ENCODE data around the gene SDR42E2. TPM values are rescaled to one million over a fixed set of nuclear protein-coding genes. Genes with fewer than 3 reads are reported as not detected.
A peak's percentile ranks its signal among the peaks of the same experiment; 100 is the strongest.

Gene SDR42E2
- total and polyA plus RNA-seq, 2 donors (not counting 1 experiment from before 2014, with no cell fraction given) = under 0.01 TPM; not detected in 1

- Histone ChIP-seq H4K20me1 (ENCODE audit: control insufficient read depth, extremely low read depth, insufficient read depth, low read length) (no peaks in the 10 kb centered on the region), H3K27ac (ENCODE audit: insufficient read depth, low read length) (no peak overlapping the region), H2AFZ (ENCODE audit: low read length) (no peak overlapping the region), H3K4me1 (ENCODE audit: control insufficient read depth, extremely low read depth, insufficient read depth, low read length) (no peaks in the 10 kb centered on the region), H3K4me3 (replicated peaks in 1 of 4; ENCODE audit: control extremely low read depth in 1 of 4, insufficient read depth in 1 of 4, low read depth in 3 of 4, low read length in 4 of 4) (no peak overlapping the region), H3K9ac (ENCODE audit: insufficient read depth, low read length) (no peak overlapping the region), H3K36me3 (ENCODE audit: control insufficient read depth, insufficient read depth, low read length) (no peaks in the 10 kb centered on the region), H3K27me3 (ENCODE audit: control insufficient read depth, insufficient read depth, low read length) (peaks cover 10% of the 10 kb centered on the region), H3K79me2 (ENCODE audit: control insufficient read depth, insufficient read depth, low read length) (no peaks in the 10 kb centered on the region), H3K4me2 (ENCODE audit: extremely low read depth, insufficient read depth, low read length) (no peak overlapping the region), H3K9me3 (ENCODE audit: control insufficient read depth, insufficient read depth, low read depth, low read length) (no peaks in the 10 kb centered on the region)
- DNase-seq (ENCODE audit: low read depth in 2 of 2) = no peak
- TF ChIP-seq EZH2 (IDR thresholded peaks at IDR 0.05; ENCODE audit: low read length, missing control alignments) = no peak
- TF ChIP-seq, protein P1, sequence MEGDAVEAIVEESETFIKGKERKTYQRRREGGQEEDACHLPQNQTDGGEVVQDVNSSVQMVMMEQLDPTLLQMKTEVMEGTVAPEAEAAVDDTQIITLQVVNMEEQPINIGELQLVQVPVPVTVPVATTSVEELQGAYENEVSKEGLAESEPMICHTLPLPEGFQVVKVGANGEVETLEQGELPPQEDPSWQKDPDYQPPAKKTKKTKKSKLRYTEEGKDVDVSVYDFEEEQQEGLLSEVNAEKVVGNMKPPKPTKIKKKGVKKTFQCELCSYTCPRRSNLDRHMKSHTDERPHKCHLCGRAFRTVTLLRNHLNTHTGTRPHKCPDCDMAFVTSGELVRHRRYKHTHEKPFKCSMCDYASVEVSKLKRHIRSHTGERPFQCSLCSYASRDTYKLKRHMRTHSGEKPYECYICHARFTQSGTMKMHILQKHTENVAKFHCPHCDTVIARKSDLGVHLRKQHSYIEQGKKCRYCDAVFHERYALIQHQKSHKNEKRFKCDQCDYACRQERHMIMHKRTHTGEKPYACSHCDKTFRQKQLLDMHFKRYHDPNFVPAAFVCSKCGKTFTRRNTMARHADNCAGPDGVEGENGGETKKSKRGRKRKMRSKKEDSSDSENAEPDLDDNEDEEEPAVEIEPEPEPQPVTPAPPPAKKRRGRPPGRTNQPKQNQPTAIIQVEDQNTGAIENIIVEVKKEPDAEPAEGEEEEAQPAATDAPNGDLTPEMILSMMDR (conservative IDR thresholded peaks at IDR 0.05 in 1 of 2, IDR thresholded peaks at IDR 0.05 in 1 of 2; ENCODE audit: low read depth in 1 of 2, low read length in 2 of 2) = no peak
Measured at GRCh38 chr16:22139008-22139407, 23.3 kb upstream of the SDR42E2 start.

- Histone ChIP-seq H3K36me3 (ENCODE audit: control insufficient read depth, insufficient read depth, low read length) (no peaks in the 10 kb centered on the region), H3K27me3 (ENCODE audit: control insufficient read depth, insufficient read depth, low read length) (peaks cover 10% of the 10 kb centered on the region), H3K4me3 (replicated peaks in 1 of 4; ENCODE audit: control extremely low read depth in 1 of 4, insufficient read depth in 1 of 4, low read depth in 3 of 4, low read length in 4 of 4) (no peak overlapping the region), H3K4me2 (ENCODE audit: extremely low read depth, insufficient read depth, low read length) (no peak overlapping the region), H3K9ac (ENCODE audit: insufficient read depth, low read length) (no peak overlapping the region), H4K20me1 (ENCODE audit: control insufficient read depth, extremely low read depth, insufficient read depth, low read length) (no peaks in the 10 kb centered on the region), H3K9me3 (ENCODE audit: control insufficient read depth, insufficient read depth, low read depth, low read length) (no peaks in the 10 kb centered on the region), H3K79me2 (ENCODE audit: control insufficient read depth, insufficient read depth, low read length) (no peaks in the 10 kb centered on the region), H3K4me1 (ENCODE audit: control insufficient read depth, extremely low read depth, insufficient read depth, low read length) (no peaks in the 10 kb centered on the region), H3K27ac (ENCODE audit: insufficient read depth, low read length) (no peak overlapping the region), H2AFZ (ENCODE audit: low read length) (no peak overlapping the region)
- no peak for DNase-seq (ENCODE audit: low read depth in 2 of 2)
- TF ChIP-seq, protein P1 (conservative IDR thresholded peaks at IDR 0.05 in 1 of 2, IDR thresholded peaks at IDR 0.05 in 1 of 2; ENCODE audit: low read depth in 1 of 2, low read length in 2 of 2) = no peak
- no peak for TF ChIP-seq EZH2 (IDR thresholded peaks at IDR 0.05; ENCODE audit: low read length, missing control alignments)
Measured at GRCh38 chr16:22139732-22140131, 22.6 kb upstream of the SDR42E2 start.

DNA sequence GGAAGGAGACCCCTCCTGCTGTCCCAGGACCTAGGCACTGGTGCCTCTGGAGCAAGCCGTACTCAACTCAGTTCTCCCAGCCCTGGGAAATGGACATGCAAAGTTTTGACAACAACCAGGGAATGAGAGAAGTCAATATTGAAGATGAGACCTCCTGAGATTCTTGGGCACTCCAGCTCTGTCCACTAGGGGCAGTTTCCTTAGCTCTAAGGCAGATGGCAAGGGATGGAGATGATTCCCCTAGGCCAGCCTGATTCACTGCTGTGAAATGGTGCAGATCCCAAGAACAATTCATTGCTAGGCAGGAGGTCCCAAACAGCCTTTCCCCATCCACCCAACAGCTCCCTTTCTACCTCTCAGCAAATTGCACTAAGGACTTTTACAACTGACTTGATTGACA is 20.5 kb upstream of the SDR42E2 start:
- TF ChIP-seq, protein P1 (conservative IDR thresholded peaks at IDR 0.05 in 1 of 2, IDR thresholded peaks at IDR 0.05 in 1 of 2; ENCODE audit: low read depth in 1 of 2, low read length in 2 of 2) = peak; percentile 23 to 44
- no peak for TF ChIP-seq EZH2 (IDR thresholded peaks at IDR 0.05; ENCODE audit: low read length, missing control alignments)
- no peak for DNase-seq (ENCODE audit: low read depth in 2 of 2)
- Histone ChIP-seq H2AFZ (ENCODE audit: low read length) (no peak overlapping the region), H3K27ac (ENCODE audit: insufficient read depth, low read length) (no peak overlapping the region), H3K4me1 (ENCODE audit: control insufficient read depth, extremely low read depth, insufficient read depth, low read length) (no peaks in the 10 kb centered on the region), H3K4me3 (replicated peaks in 1 of 4; ENCODE audit: control extremely low read depth in 1 of 4, insufficient read depth in 1 of 4, low read depth in 3 of 4, low read length in 4 of 4) (no peak overlapping the region), H3K79me2 (ENCODE audit: control insufficient read depth, insufficient read depth, low read length) (no peaks in the 10 kb centered on the region), H4K20me1 (ENCODE audit: control insufficient read depth, extremely low read depth, insufficient read depth, low read length) (no peaks in the 10 kb centered on the region), H3K9me3 (ENCODE audit: control insufficient read depth, insufficient read depth, low read depth, low read length) (no peaks in the 10 kb centered on the region), H3K4me2 (ENCODE audit: extremely low read depth, insufficient read depth, low read length) (no peak overlapping the region), H3K9ac (ENCODE audit: insufficient read depth, low read length) (no peak overlapping the region), H3K27me3 (ENCODE audit: control insufficient read depth, insufficient read depth, low read length) (peaks cover 11% of the 10 kb centered on the region), H3K36me3 (ENCODE audit: control insufficient read depth, insufficient read depth, low read length) (no peaks in the 10 kb centered on the region)

Measured in fibroblast of lung (primary cell).